Hematopoietic multipotent progenitor cell treated with erythropoietin and hydrocortisone succinate and interleukin-3 and kit ligand, for 17 days (in vitro differentiated cells): ENCODE results near the gene RADIL.

Source experiments
- DNase-seq: peaks from one replicate; pipeline ENCODE4 v3.0.0-alpha.2; 2015; ENCODE audit warnings: low spot score

Gene RADIL

DNA sequence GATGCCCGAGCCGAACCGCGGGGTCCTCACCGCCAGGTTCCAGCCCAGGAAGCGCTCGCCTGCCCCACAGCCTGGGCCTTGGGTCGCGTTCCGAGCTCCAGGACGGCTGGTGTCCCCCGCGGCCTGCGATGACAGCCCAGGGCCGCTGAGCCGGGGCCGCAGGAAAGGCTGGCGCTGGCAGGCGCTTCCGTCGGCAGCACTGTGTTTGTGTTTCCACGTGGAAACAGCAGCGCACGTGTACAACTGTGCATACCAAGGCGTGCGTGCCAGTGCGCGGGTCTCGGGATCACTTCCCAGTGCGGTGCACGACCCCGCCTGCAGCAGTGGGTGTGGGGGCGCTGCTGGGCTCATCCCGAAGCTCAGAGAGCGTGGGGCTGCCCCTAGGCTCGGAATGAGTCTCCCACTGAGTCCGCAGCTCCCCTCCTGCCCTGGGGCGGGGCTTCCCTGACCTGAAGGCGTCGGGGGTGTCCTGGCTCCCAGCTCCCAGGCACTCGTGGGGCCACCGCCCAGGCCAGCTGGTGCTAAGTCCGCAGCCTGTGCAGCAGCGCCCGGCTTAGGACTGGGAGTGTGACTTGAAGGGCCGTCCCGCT, 90.9 kb downstream of the RADIL start:
- DNase-seq: no peak

DNA sequence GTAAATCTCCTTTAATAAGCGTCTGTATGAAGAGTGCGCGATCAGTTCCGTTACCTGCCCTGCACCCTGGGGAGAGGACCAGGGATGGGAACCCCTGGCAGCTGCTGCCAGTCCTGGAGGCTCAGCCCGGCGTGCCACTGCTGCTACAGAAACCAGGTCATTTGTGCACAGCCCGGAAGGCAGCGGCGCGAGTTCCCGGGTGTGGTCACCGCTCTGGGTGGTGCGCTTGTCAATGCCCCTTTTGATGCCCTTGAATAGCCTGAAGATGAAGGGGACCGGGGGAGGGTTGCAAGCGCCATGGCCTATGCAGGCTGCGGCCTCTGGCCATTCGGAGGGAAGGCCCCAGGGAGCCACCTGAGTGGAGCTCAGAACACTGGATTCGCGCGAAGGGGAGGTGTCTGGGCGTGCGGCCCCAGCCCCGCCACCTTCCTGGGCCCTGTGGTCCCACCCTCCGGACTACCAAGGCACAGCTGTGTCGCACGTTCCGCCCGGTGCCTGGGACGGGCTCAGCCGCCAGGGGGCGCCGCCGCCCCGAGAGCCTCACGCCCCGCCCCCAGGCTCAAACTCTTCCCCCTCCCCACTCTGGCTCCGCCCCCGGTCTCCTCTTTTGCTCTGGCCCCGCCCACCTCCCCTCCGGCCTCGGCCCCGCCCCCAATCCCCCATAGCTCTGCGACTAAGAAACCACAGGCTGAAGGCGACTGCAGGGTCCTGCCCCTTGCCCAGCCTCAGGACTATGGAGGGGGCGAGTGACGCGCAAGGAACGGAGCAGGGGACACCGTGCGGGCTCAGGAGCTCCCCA, 91.6 kb downstream of the RADIL start:
- peak; percentile 84 for DNase-seq

DNA sequence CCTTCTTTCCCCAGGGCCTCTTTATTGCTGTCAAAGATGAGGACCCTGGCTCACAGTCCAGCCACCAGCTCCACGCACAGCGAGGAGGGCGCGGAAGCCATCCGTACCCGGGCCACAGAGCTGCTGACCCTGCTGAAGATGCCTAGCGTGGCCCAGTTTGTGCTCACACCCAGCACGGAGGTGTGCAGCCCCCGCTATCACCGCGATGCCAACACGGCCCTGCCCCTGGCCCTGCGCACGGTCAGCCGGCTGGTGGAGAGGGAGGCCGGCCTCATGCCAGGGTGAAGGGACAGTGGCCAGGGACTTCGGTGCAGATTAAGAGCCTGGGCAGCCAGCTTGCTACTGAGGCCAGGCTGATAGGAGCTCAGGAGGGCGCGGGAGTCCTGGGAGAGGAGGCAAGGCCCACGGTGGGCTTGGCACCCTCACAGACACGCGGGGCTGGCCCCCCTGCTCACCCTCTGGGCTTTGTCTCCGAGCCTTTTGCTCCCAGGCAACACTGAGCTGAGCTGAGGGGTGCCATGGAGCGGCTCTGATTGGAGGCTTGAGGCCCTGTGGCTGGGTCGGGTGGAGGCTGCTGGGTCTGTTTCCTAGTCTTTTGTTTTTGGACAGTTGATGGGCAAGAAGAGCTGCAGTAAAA, 92.3 kb downstream of the RADIL start:
- DNase-seq: no peak

DNA sequence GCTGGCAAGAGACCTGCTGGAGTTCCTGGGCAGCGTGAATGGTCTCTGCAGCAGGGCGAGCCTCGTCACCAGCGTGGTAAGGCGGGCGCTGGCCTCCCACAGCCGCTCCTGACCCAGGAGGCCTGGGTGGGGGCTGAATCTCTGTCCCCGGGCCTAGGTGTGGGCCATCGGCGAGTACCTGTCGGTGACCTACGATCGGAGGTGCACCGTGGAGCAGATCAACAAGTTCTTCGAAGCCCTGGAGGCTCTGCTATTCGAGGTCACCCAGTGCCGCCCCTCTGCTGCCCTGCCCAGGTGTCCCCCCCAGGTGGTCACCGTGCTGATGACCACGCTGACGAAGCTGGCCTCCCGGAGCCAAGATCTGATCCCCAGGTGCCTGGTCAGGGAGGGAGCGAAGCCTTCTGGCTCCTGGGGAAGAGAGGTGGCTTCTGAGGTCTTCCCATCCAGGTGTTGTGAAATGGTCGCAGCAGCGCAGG, 93.0 kb downstream of the RADIL start:
- no peak for DNase-seq

DNA sequence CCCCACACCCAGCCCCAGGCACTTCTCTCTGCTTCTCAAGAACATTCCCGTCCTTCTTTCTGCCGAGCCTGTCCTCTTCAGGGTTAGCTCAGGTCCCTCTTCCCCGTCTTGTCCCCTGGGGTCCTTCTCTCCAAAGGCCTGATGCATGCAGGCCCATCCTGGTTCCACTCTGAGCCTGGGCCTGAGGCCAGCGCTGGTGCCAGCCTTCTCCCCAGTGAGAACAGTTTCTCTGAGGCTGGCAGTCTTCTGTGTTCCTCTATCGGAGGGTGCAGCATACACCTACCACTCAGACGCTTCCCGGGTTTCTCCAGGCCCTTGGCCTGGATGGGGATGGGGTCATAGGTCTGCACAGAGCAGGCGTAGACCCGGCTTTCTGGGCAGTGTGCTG, 93.4 kb downstream of the RADIL start:
- DNase-seq: no peak

DNA sequence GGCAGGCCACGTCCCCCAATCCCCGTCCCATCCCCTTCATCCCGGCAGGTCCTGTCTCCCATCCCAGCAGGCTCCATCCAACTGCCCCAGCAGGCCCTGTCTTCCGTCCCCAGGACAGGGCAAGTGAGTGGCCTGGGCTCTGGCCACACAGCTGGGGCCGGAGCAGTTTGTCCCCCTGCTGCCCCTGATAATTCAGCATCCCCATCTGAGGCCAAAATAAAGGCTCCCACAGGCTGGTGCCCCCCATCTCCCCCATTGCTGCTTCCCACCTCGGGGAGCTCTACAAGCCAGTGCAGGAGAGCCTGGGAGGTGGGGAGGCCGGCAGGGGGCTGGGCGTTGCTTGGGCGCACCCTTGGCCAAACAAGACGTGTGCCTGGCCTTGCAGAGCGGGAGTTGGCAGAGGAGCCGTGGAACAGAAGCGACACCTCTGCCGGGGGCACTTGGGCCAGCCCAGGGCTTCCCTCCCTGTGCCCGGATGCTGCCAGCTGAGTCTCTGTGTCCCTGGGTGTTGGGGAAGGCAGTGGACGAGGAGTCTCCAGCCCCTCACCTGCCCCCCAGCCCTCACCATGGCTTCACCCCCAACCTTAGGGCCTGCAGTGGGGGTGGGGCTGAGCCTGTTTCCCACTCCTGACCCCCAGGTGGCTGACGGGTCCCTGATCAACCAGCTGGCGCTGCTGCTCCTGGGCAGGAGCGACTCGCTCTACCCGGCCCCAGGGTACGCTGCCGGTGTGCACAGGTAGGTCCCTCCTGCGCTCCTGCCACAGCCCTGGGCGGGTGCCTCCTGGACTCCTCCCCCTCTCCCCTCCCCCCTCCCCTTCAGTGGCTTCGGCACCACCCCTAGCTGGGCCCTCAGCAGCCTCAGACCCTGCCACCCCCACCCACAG, 94.1 kb downstream of the RADIL start:
- no peak for DNase-seq

DNA sequence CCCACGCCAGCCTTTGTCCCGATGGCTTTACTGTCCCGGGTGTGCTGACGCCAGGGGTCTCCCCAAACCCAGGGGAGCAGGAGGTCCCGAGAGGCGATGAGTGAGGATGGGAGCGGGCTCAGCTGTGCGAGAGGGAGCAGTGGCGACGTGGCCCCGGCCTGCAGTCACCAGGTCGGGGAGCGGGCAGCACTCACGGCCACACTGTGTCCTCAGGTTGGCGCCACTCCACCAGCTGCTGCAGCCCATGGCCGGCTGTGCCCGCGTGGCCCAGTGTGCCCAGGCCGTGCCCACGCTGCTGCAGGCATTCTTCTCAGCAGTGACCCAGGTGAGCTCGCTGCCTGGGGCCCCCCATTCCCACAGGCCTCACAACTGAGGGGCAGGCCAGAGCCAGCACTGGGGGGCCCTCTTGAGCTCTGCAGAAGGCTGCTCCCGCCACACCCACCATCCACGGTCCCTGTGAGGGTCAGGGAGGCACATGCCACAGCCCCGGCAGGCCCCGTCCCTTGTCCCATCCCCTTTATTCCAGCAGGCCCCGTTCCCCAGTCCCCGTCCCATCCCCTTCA, 94.8 kb downstream of the RADIL start:
- no peak for DNase-seq

DNA sequence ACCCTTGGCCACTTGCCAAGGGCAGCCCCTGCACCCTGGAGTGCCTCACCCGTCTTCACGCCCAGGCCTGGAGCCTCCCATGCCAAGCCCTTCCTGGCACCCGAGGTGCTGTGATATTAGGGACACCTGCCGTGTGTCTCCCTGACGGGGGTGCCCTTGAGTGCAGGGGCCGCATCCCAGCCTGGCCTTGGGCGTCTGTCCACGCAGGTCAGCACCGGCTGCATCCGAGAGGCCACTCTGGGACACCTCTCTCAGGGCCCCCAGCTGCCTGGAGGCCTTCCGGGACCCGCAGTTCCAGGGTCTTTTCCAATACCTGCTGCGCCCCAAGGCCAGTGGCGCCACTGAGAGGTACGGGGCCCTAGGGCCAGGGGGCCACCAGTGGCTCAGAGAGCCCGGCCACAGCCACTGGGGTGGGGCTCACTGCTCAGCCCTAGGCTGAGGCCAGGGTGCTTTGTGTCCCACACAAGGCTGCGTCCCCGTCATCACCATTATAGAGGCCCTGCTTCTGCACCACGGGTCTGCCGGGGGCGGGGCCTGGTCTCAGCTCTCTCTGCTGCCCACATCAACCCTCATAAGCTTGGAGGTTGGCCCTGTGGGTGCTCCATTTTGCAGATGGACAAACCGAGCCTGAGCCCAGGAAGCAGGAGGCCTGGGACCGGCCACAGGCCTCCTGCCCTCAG, 95.4 kb downstream of the RADIL start:
- DNase-seq: no peak

DNA sequence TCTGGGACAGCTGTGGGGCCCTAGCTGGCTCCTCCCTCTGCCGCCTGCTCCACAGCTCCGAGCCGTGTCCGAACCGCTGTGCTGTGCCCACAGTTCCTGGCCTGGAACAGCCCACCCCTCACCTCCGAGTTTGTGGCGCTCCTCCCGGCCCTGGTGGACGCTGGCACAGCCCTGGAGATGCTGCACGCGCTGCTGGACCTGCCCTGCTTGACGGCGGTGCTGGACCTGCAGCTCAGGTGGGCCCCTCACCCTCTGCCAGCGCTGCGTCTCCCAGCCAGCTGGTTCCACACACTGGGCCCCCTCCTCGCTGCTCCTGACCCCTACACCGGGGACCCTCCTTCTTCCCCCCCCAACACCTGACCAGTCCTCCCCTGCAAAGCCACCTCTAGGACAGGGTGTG, 96.0 kb downstream of the RADIL start:
- no peak for DNase-seq

DNA sequence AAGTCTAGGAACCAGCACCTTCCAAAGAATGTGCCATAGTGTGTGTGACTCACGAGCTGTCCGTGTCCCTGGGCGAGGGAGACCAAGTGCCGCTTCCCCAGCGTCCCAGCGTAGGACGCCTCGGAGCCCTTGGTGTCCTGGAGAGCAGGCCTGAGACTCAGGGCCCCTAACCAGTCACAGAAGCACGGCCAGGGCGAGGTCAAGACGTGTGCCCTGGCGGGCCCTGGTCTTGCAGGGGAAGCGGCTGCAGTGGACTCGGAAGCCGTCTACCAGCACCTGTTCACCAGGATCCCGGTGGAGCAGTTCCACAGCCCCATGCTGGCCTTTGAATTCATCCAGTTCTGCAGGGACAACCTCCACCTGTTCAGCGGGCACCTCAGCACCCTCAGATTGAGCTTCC, 97.5 kb downstream of the RADIL start:
- no peak for DNase-seq

DNA sequence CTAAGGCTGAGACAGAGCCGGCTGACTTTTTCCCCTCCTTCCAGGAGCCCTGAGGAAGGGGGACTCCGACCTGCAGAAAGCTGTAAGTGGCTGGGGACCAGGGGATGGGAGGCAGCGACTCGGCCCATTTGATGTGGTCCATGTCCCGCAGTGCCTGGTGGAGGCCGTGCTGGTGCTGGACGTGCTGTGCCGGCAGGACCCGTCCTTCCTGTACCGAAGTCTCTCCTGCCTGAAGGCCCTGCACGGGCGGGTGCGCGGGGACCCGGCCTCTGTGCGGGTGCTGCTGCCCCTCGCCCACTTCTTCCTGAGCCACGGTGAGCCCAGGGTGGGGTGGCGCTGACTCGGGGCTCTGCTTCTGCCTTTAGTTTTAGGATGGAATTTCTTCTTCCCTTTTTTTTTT, 98.1 kb downstream of the RADIL start:
- DNase-seq: no peak

DNA sequence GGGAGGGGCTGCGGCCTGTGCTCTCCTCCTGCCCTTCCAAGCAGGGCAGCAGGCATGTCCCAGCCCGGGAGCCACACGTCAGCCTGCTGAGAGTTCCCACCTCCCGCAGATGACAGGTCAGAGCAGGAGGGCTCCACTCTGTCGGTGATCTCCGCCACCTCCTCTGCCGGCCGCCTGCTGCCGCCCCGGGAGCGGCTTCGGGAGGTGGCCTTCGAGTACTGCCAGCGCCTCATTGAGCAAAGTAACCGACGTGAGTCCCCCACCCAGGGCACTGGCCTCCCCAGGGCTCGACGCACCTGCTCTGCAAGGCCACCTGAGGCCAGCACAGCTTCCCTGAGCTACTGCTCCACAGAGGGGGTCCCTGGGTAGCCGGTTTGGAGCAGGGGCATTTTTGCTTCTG, 98.7 kb downstream of the RADIL start:
- DNase-seq: no peak

DNA sequence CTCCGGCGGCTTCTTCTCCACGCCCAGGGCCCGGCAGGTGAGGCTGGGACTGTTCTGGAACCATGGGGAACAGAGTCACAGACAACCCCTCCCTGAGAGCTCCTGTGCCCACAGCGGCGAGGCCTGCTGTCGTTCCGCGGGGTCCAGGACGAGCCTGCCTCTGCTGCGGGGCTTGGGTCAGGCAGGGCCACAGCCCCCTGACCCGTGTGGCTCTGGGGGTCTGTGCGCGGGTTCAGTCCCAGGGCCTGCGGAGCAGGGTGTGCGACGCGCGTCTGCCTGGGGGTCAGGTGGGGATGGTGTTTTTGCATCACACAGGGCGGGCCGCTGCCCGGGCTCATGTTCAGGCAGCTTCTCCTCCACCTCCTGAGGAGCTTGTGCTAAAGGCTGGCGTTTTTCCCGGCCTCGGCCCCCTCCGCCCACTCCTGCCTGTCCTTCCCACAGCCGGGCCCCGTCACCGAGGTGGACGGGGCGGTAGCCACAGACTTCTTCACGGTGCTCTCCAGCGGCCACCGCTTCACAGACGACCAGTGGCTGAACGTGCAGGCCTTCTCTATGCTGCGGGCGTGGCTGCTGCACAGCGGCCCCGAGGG, 99.7 kb downstream of the RADIL start:
- no peak for DNase-seq

DNA sequence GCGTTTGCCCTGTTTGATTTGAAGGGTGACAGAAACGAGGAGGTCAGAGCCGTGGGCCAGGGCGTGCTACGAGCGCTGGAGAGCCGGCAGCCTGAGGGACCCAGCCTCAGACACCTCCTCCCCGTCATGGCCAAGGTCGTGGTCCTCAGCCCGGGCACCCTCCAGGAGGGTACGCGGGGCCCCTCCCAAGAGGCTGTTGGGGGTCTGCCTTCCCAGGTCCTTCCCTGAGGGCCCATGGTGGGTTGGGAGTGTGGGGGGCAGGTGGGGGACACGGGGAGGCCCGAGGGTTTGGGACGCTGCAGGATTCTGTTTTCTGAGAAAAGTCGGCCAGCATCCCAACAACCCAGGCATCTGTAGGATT, 100.2 kb downstream of the RADIL start:
- DNase-seq: no peak

DNA sequence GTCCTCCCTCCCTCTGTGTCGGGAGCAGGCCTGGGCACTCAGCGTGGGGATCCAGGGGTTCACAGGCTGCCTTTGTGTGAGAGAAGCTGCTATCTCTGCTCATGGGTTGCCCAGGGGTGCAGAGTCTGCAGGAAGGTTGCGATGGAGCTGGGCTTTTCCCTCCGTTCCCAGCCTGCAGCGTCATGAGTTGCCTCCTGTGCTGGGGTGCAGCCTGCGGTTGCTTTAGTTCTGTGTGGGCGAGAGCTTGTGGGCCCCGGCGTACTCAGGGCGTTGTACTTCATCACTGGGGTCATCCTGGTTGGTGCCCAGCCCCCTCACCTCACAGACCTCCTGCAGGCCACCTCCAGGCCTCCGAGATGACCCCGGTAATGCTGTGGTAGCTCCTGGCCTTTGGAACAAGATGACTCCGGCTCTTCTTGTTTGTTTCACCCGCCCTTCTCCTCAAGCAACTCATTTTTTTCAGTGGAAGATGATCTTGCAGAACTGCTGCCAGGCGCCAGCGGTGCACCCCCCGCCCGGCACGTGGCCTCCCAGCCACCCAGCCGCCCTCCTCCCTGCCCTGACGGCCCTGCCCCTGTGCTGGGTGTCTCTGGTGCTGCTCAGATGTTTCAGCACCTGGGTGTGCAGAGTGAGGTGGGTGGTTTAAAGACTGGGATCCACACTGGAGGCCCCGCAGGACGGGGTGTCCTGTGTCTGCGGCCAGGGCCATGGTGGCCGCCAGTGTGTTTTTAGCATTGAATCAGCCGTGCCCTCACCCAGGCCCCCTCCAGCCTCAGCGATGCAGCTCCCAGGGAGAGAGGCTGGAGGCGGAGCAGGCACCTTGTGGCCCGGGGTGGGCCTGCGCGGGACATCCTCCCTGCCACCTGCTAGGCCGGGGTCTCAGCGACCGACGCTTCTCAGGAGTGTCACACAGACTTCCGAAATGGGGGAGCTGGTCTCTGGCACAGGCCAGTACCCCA, 100.9 kb downstream of the RADIL start:
- DNase-seq: no peak

DNA sequence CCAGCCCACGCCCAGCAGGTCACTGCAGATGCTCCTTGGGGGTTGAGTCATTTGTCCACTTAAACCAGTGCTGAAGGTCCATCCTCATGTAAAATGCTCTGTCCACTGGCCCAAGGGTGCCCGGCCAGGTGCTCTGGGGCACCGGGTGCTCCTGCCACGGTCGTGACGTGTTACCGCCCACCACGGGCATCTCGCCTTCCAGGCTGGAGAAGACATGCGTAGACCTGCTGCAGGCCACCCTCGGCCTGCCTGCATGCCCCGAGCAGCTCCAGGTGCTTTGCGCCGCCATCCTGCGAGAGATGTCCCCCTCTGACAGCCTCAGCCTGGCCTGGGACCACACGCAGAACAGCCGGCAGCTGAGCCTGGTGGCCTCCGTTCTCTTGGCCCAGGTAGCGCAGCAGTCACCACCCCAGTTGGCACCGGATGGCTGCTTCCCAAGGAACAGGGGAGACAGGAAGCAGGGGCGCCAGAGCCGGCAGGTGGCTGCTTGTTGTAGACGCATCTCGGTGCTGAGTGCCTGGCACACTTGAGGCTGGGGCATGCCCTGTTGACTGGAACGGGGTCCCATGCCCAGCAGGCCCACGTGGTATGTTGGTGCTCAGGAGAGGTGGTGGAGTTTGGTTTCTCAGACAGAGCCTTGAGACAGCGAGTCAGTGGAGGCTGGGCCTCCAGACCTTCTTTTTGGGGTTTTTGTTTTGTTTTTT, 102.0 kb downstream of the RADIL start:
- DNase-seq: no peak

DNA sequence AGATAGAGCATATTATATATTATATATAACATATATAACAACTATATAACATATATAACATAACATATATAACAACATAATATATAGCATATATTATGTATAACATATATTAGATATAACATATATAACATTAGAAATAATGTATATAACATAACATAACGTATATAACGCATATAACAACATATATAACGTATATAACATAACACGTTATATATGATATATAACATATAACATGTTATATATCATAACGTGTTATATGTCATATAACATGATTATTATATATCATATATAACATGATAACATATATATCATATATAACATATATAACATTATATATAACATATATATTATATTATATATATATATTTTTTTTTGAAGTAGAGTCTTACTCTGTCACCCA, 104.4 kb downstream of the RADIL start:
- DNase-seq: no peak

DNA sequence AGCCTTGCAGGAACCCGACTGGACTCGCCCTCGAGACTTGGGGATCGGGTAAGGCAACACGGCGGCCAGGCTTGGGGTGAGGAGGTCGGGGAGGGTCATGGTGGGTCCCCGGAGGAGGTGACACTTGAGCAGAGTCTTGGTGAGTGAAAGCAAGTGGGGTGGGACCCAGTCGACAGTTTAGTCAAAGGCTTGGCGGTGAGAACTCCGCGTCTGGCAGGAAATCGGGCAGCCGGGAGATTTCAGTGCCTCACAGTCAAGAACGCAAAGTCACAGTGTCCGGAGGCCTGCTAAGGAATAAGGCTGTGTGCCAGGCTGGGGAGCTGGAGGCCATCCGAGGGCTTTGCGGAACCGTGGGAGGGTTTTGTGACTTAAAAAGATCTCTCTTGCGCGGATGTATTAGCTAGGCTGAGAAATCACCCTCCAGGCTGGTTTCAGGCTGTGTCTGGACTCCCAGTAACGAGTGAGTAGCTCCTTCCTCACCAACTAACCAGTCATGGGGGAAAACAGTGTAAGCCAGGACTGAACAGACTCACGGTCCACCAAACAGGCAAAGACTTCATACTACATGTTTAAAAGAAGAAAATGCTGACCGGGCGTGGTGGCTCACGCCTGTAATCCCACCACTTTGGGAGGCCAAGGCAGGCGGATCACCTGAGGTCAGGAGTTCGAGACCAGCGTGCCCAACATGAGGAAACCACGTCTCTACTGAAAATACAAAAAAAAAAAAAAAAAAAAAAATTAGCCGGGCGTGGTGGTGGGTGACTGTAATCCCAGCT, 107.5 kb downstream of the RADIL start:
- DNase-seq: peak; percentile 83
